Cardiac muscle cell (in vitro differentiated cells and primary cell): ENCODE results near the gene SETBP1. TPM values are rescaled to one million over a fixed set of nuclear protein-coding genes. Genes with fewer than 3 reads are reported as not detected.

Experiments used
- DNase-seq, 2 donors: peaks; one replicate each; pipeline versions ENCODE4 v3.0.0 to v3.0.0-alpha.2; 2010 to 2017; ENCODE audit warnings: low read depth in 1 of 2, low spot score in 1 of 2
- H3K27ac ChIP-seq: fragments of 200-600 bp; sonication (generic); 2 replicates; pipeline ENCODE4 v1.5.1; 2016
- H3K27me3 ChIP-seq: fragments of 200-600 bp; sonication (generic); 2 replicates; pipeline ENCODE4 v1.6.0; 2016; ENCODE audit warnings: control low read depth
- H3K36me3 ChIP-seq: fragments of 200-600 bp; sonication (generic); 2 replicates; pipeline ENCODE4 v1.5.1; 2016; ENCODE audit warnings: control low read depth
- H3K4me1 ChIP-seq: fragments of 200-600 bp; sonication (generic); 2 replicates; pipeline ENCODE4 v1.8.1; 2017; ENCODE audit warnings: low read depth, mild to moderate bottlenecking, mixed run types
- H3K4me3 ChIP-seq: fragments of 200-600 bp; sonication (generic); 2 replicates; pipeline ENCODE4 v1.5.1; 2016; ENCODE audit warnings: mild to moderate bottlenecking
- H3K9me3 ChIP-seq: fragments of 200-600 bp; sonication (generic); 2 replicates; pipeline ENCODE4 v1.5.1; 2017; ENCODE audit warnings: low read depth, mild to moderate bottlenecking, control low read depth
- CTCF ChIP-seq: IDR thresholded peaks from 2 replicates; pipeline ENCODE4 v1.5.1; 2012; ENCODE audit warnings: low read depth, mild to moderate bottlenecking, low read length
- polyA plus RNA-seq: library from polyadenylated mRNA; unstranded; fragments of >200 nt; fragmentation: Nextera tagmentation; extraction: Ambion mirVana; gene quantifications from 2 replicates; pipeline ENCODE4 v1.2.1, GENCODE V29; 2016
- total RNA-seq: library from RNA; depleted of rRNA; stranded (reverse); fragments of >200 nt; gene quantifications from 2 replicates; pipeline ENCODE4 v1.2.3, GENCODE V29; 2016

Gene SETBP1
- total and polyA plus RNA-seq, 2 experiments from 2014 or later, result 6.3 to 30.6 TPM

GRCh38 chr18:44876024-44876423, 195.3 kb downstream of the SETBP1 start:
- Histone ChIP-seq H3K27me3 (no peaks in the 10 kb centered on the region), H3K36me3 (no peaks in the 10 kb centered on the region), H3K4me3 (no peak overlapping the region), H3K9me3 (no peaks in the 10 kb centered on the region), H3K27ac (no peak overlapping the region), H3K4me1 (no peaks in the 10 kb centered on the region)
- DNase-seq, result no peak
- TF ChIP-seq CTCF, result no peak

- Histone ChIP-seq H3K9me3 (no peaks in the 10 kb centered on the region), H3K36me3 (no peaks in the 10 kb centered on the region), H3K27me3 (no peaks in the 10 kb centered on the region), H3K4me3 (no peak overlapping the region), H3K4me1 (no peaks in the 10 kb centered on the region), H3K27ac (no peak overlapping the region)
- DNase-seq, result no peak
- no peak for TF ChIP-seq CTCF
Measured at GRCh38 chr18:44876755-44877154, 196.1 kb downstream of the SETBP1 start.

- no peaks in the 10 kb centered on the region for H3K9me3 ChIP-seq
- no peaks in the 10 kb centered on the region for H3K27me3 ChIP-seq
- H3K4me3 ChIP-seq, result no peak overlapping the region
- no peaks in the 10 kb centered on the region for H3K36me3 ChIP-seq
- DNase-seq, result no peak
- H3K4me1 ChIP-seq, result peaks cover 5% of the 10 kb centered on the region
- TF ChIP-seq CTCF, result no peak
- H3K27ac ChIP-seq, result no peak overlapping the region
Measured at GRCh38 chr18:44878335-44878734, 197.6 kb downstream of the SETBP1 start.

- peak in 1 of 2 donors; percentile 14 for DNase-seq
- H3K36me3 ChIP-seq, result no peaks in the 10 kb centered on the region
- H3K27me3 ChIP-seq, result no peaks in the 10 kb centered on the region
- no peak for TF ChIP-seq CTCF
- H3K4me1 ChIP-seq, result peaks cover 8% of the 10 kb centered on the region
- H3K27ac ChIP-seq, result no peak overlapping the region
- H3K9me3 ChIP-seq, result no peaks in the 10 kb centered on the region
- no peak overlapping the region for H3K4me3 ChIP-seq
Measured at GRCh38 chr18:44880170-44880569, 199.5 kb downstream of the SETBP1 start.

- Histone ChIP-seq H3K9me3 (no peaks in the 10 kb centered on the region), H3K4me1 (peaks cover 9% of the 10 kb centered on the region), H3K36me3 (no peaks in the 10 kb centered on the region), H3K4me3 (no peak overlapping the region), H3K27ac (no peak overlapping the region), H3K27me3 (no peaks in the 10 kb centered on the region)
- TF ChIP-seq CTCF, result no peak
- no peak for DNase-seq
Measured at GRCh38 chr18:44881461-44882162, 200.9 kb downstream of the SETBP1 start.
